Ishikawa (cell line): ENCODE data around the gene SRL.

Source experiments
- CEBPB ChIP-seq: IDR thresholded peaks from 2 replicates; pipeline ENCODE4 v1.6.1; 2012
- CREB1 ChIP-seq: IDR thresholded peaks from 2 replicates; pipeline ENCODE4 v1.6.1; 2012; ENCODE audit warnings: low read depth
- EGR1 ChIP-seq: IDR thresholded peaks from 2 replicates; pipeline ENCODE4 v1.6.1; 2012
- EP300 ChIP-seq: IDR thresholded peaks from 2 replicates; pipeline ENCODE4 v1.6.1; 2012; ENCODE audit warnings: borderline replicate concordance
- FOXM1 ChIP-seq: IDR thresholded peaks from 2 replicates; pipeline ENCODE4 v1.6.1; 2012; ENCODE audit warnings: low read depth, borderline replicate concordance
- NFIC ChIP-seq: IDR thresholded peaks from 2 replicates; pipeline ENCODE4 v1.6.1; 2012
- RAD21 ChIP-seq: IDR thresholded peaks from 2 replicates; pipeline ENCODE4 v1.6.1; 2012; ENCODE audit warnings: low read depth
- TAF1 ChIP-seq: IDR thresholded peaks from 2 replicates; pipeline ENCODE4 v1.6.1; 2012; ENCODE audit warnings: low read depth, mild to moderate bottlenecking
- TCF12 ChIP-seq: IDR thresholded peaks from 2 replicates; pipeline ENCODE4 v1.6.1; 2012; ENCODE audit warnings: low read depth
- TEAD4 ChIP-seq: IDR thresholded peaks from 2 replicates; pipeline ENCODE4 v1.6.1; 2012
- YY1 ChIP-seq: IDR thresholded peaks from 2 replicates; pipeline ENCODE4 v1.6.1; 2012; ENCODE audit warnings: low read depth
- ZBTB7A ChIP-seq: IDR thresholded peaks from 2 replicates; pipeline ENCODE4 v1.6.1; 2012; ENCODE audit warnings: low read depth
- TF ChIP-seq, protein P1 (sequence below): IDR thresholded peaks from 2 replicates; pipeline ENCODE4 v1.6.1; 2012
- TF ChIP-seq, protein P2 (sequence below): IDR thresholded peaks from 2 replicates; pipeline ENCODE4 v1.6.1; 2012; ENCODE audit warnings: low read depth, mild to moderate bottlenecking

DNA sequence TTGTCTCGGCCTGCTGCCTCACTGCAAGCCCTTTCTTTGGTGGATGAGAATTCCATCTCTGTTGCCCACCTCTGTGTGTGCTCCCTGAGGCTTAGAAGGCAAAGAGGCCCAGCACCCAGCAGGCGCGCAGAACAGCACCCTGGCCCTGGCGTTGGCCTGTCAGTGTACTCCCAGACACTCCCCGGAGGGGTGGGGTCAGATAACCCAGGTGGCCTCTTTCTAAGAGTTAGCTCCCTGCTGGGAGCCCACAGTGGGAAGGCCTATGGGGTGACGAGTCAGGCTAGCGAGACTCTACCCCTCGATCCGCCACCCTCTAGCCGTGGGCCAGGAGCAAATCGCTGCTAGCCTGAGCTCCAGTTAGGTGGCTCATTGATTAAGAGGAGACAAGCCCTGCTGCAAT, 38.1 kb downstream of the SRL start:
- TF ChIP-seq RAD21 (no peak), NFIC (no peak), TAF1 (no peak), EGR1 (no peak), TCF12 (no peak), TEAD4 (no peak), CEBPB (no peak), FOXM1 (no peak), EP300 (no peak), CREB1 (no peak), YY1 (no peak), ZBTB7A (no peak)
- TF ChIP-seq, protein P1, sequence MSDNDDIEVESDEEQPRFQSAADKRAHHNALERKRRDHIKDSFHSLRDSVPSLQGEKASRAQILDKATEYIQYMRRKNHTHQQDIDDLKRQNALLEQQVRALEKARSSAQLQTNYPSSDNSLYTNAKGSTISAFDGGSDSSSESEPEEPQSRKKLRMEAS = no peak
- TF ChIP-seq, protein P2, sequence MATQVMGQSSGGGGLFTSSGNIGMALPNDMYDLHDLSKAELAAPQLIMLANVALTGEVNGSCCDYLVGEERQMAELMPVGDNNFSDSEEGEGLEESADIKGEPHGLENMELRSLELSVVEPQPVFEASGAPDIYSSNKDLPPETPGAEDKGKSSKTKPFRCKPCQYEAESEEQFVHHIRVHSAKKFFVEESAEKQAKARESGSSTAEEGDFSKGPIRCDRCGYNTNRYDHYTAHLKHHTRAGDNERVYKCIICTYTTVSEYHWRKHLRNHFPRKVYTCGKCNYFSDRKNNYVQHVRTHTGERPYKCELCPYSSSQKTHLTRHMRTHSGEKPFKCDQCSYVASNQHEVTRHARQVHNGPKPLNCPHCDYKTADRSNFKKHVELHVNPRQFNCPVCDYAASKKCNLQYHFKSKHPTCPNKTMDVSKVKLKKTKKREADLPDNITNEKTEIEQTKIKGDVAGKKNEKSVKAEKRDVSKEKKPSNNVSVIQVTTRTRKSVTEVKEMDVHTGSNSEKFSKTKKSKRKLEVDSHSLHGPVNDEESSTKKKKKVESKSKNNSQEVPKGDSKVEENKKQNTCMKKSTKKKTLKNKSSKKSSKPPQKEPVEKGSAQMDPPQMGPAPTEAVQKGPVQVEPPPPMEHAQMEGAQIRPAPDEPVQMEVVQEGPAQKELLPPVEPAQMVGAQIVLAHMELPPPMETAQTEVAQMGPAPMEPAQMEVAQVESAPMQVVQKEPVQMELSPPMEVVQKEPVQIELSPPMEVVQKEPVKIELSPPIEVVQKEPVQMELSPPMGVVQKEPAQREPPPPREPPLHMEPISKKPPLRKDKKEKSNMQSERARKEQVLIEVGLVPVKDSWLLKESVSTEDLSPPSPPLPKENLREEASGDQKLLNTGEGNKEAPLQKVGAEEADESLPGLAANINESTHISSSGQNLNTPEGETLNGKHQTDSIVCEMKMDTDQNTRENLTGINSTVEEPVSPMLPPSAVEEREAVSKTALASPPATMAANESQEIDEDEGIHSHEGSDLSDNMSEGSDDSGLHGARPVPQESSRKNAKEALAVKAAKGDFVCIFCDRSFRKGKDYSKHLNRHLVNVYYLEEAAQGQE = no peak
